ENCODE measurements around the gene DOLPP1.
"Not testable (repeated sequence)": the region's sequence is repeated elsewhere in the genome, so short reads cannot be mapped to it uniquely, and the experiment has no call there.

Gene DOLPP1

GRCh38 chr9:129080601-129081387 lies at the start of gene DOLPP1:
Gene DOLPP1 (plus strand): TSS chr9:129081111. CDS start chr9:129081132, 21 bp downstream.
- peak; percentile 100 for DNase-seq (ENCODE audit: low read depth)

- DNase-seq (ENCODE audit: low read depth), result no peak
Measured at GRCh38 chr9:129031514-129031913, 49.4 kb upstream of the DOLPP1 start.

GRCh38 chr9:129032541-129033159 lies 48.3 kb upstream of the DOLPP1 start:
- DNase-seq (ENCODE audit: low read depth), result no peak

GRCh38 chr9:129033216-129033615 lies 47.7 kb upstream of the DOLPP1 start:
- DNase-seq (ENCODE audit: low read depth), result no peak

GRCh38 chr9:129035838-129036237 lies 45.1 kb upstream of the DOLPP1 start:
- DNase-seq (ENCODE audit: low read depth), result not testable (repeated sequence)

GRCh38 chr9:129036241-129036922 lies 44.5 kb upstream of the DOLPP1 start, which contains the start of gene MIGA2:
Gene MIGA2 (plus strand): TSS chr9:129036626. CDS start chr9:129040595, 3,969 bp downstream.
- DNase-seq (ENCODE audit: low read depth), result peak; percentile 100

- peak; percentile 23 for DNase-seq (ENCODE audit: low read depth)
Measured at GRCh38 chr9:129036923-129037766, 43.8 kb upstream of the DOLPP1 start.

- DNase-seq (ENCODE audit: low read depth), result no peak
Measured at GRCh38 chr9:129037767-129038098, 43.2 kb upstream of the DOLPP1 start.

- no peak for DNase-seq (ENCODE audit: low read depth)
Measured at GRCh38 chr9:129038109-129038852, 42.6 kb upstream of the DOLPP1 start.

GRCh38 chr9:129040113-129040643 lies 40.7 kb upstream of the DOLPP1 start:
- DNase-seq (ENCODE audit: low read depth), result no peak

GRCh38 chr9:129042016-129042415 lies 38.9 kb upstream of the DOLPP1 start:
- DNase-seq (ENCODE audit: low read depth), result no peak

- DNase-seq (ENCODE audit: low read depth), result no peak
Measured at GRCh38 chr9:129052592-129052991, 28.3 kb upstream of the DOLPP1 start.

GRCh38 chr9:129053020-129053419 lies 27.9 kb upstream of the DOLPP1 start:
- no peak for DNase-seq (ENCODE audit: low read depth)

GRCh38 chr9:129054163-129054851 lies 26.6 kb upstream of the DOLPP1 start:
- DNase-seq (ENCODE audit: low read depth), result no peak

GRCh38 chr9:129058965-129059795 lies 21.7 kb upstream of the DOLPP1 start:
- peak; percentile 85 for DNase-seq (ENCODE audit: low read depth)

- no peak for DNase-seq (ENCODE audit: low read depth)
Measured at GRCh38 chr9:129059796-129060785, 20.8 kb upstream of the DOLPP1 start.

- no peak for DNase-seq (ENCODE audit: low read depth)
Measured at GRCh38 chr9:129060991-129061390, 19.9 kb upstream of the DOLPP1 start.

- DNase-seq (ENCODE audit: low read depth), result no peak
Measured at GRCh38 chr9:129063061-129063460, 17.9 kb upstream of the DOLPP1 start.
